ENCODE results near the gene PTPRC. TPM values are rescaled to one million over a fixed set of nuclear protein-coding genes. Genes with fewer than 3 reads are reported as not detected.

PTPRC gene
- total and polyA plus RNA-seq, 4 experiments from 2014 or later, result 915 to 1,019 (median 980) TPM

- Histone ChIP-seq H3K4me1 (ENCODE audit: insufficient read depth, low read length) (peaks cover 57% of the 10 kb centered on the region), H3K9me3 (ENCODE audit: control insufficient read depth in 1 of 2, low read length in 2 of 2) (no peaks in the 10 kb centered on the region), H3K4me3 (ENCODE audit: low read length in 2 of 2) (peak overlapping the region; percentile 61 to 72), H3K27me3 (ENCODE audit: insufficient read depth, low read length) (no peaks in the 10 kb centered on the region), H3K36me3 (ENCODE audit: insufficient read depth, low read length) (peaks cover 20% of the 10 kb centered on the region), H3K27ac (ENCODE audit: low read depth, low read length) (peak overlapping the region; percentile 83)
- ChIA-PET POLR2A (ENCODE audit: partially characterized antibody) (interaction anchor here (0.6 to 13.2 kb wide), 23 partner anchors 9 to 482 kb away, joined by 3 to 494 read pairs (median 11); no protein-coding TSS in a partner anchor), CTCF (ENCODE audit: partially characterized antibody) (interaction anchor here (0.7 to 8.9 kb wide), 7 partner anchors 19 to 62 kb away, joined by 3 to 93 read pairs (median 3); no protein-coding TSS in a partner anchor)
- Mint-ChIP-seq H3K4me1 (peaks cover 31 to 42% (median 32%) of the 10 kb centered on the region in 4 donors), H3K27ac (peak overlapping the region; percentile 79 to 98 (median 95)), H3K9me3 (no peaks in the 10 kb centered on the region), H3K27me3 (no peaks in the 10 kb centered on the region), H3K4me3 (peak overlapping the region; percentile 82 to 99 (median 94)), H3K36me3 (peaks cover 33 to 43% of the 10 kb centered on the region in 2 donors)
- intact Hi-C loops (cut with micrococcal nuclease), result no loop called here
- no peak for DNase-seq
Measured at GRCh38 chr1:198640174-198640573, 1.3 kb downstream of the PTPRC start.

GRCh38 chr1:198641501-198641900, 2.7 kb downstream of the PTPRC start:
- H3K4me1 Mint-ChIP-seq, result peaks cover 23 to 37% (median 25%) of the 10 kb centered on the region in 4 donors
- DNase-seq, result peak in 3 of 5 donors; percentile 60 to 66 (median 62)
- peak overlapping the region; percentile 82 to 97 (median 92) for H3K4me3 Mint-ChIP-seq
- Histone ChIP-seq H3K36me3 (ENCODE audit: insufficient read depth, low read length) (peaks cover 20% of the 10 kb centered on the region), H3K4me1 (ENCODE audit: insufficient read depth, low read length) (peaks cover 57% of the 10 kb centered on the region), H3K27me3 (ENCODE audit: insufficient read depth, low read length) (no peaks in the 10 kb centered on the region), H3K9me3 (ENCODE audit: control insufficient read depth in 1 of 2, low read length in 2 of 2) (no peaks in the 10 kb centered on the region), H3K27ac (ENCODE audit: low read depth, low read length) (peak overlapping the region; percentile 83), H3K4me3 (ENCODE audit: low read length in 2 of 2) (peak overlapping the region; percentile 61 to 72)
- intact Hi-C loops (cut with micrococcal nuclease), result no loop called here
- H3K27ac Mint-ChIP-seq, result peak overlapping the region; percentile 88 to 98 (median 94)
- H3K36me3 Mint-ChIP-seq, result peaks cover 36 to 46% of the 10 kb centered on the region in 2 donors
- no peaks in the 10 kb centered on the region for H3K27me3 Mint-ChIP-seq
- no peaks in the 10 kb centered on the region for H3K9me3 Mint-ChIP-seq
- ChIA-PET POLR2A (ENCODE audit: partially characterized antibody) (interaction anchor here (1.0 to 11.5 kb wide), 6 partner anchors 9 to 99 kb away, joined by 3 to 427 read pairs (median 18); no protein-coding TSS in a partner anchor), CTCF (ENCODE audit: partially characterized antibody) (interaction anchor here (0.9 kb wide), 1 partner anchor 21 kb away, joined by 5 read pairs; no protein-coding TSS in a partner anchor)

- DNase-seq, result no peak
- H3K27me3 Mint-ChIP-seq, result no peaks in the 10 kb centered on the region
- peaks cover 41 to 53% of the 10 kb centered on the region in 2 donors for H3K36me3 Mint-ChIP-seq
- H3K27ac Mint-ChIP-seq, result peak overlapping the region; percentile 88 to 98 (median 94)
- H3K9me3 Mint-ChIP-seq, result no peaks in the 10 kb centered on the region
- H3K27me3 ChIP-seq (ENCODE audit: insufficient read depth, low read length), result no peaks in the 10 kb centered on the region
- H3K4me1 Mint-ChIP-seq, result peaks cover 24 to 38% (median 25%) of the 10 kb centered on the region in 4 donors
- POLR2A ChIA-PET (ENCODE audit: partially characterized antibody), result interaction anchor here (1.0 to 11.5 kb wide), 7 partner anchors 9 to 100 kb away, joined by 3 to 427 read pairs (median 7); no protein-coding TSS in a partner anchor
- peak overlapping the region; percentile 61 to 72 for H3K4me3 ChIP-seq (ENCODE audit: low read length in 2 of 2)
- CTCF ChIA-PET (ENCODE audit: partially characterized antibody), result interaction anchor here (0.7 to 0.9 kb wide), 2 partner anchors 12 to 22 kb away, joined by 4 to 5 read pairs; no protein-coding TSS in a partner anchor
- H3K36me3 ChIP-seq (ENCODE audit: insufficient read depth, low read length), result peaks cover 20% of the 10 kb centered on the region
- H3K9me3 ChIP-seq (ENCODE audit: control insufficient read depth in 1 of 2, low read length in 2 of 2), result no peaks in the 10 kb centered on the region
- H3K4me3 Mint-ChIP-seq, result peak overlapping the region; percentile 82 to 97 (median 92)
- H3K4me1 ChIP-seq (ENCODE audit: insufficient read depth, low read length), result peaks cover 57% of the 10 kb centered on the region
- H3K27ac ChIP-seq (ENCODE audit: low read depth, low read length), result peak overlapping the region; percentile 83
- intact Hi-C loops (cut with micrococcal nuclease), result loop anchor here (1.0 kb wide), 1 partner anchor 28 kb away; no protein-coding TSS in a partner anchor
Measured at GRCh38 chr1:198641966-198642668, 3.3 kb downstream of the PTPRC start.

GRCh38 chr1:198642983-198643382, 4.1 kb downstream of the PTPRC start:
- Mint-ChIP-seq H3K4me1 (peaks cover 21 to 36% (median 23%) of the 10 kb centered on the region in 4 donors), H3K4me3 (peak overlapping the region; percentile 82 to 97 (median 92)), H3K9me3 (no peaks in the 10 kb centered on the region), H3K27me3 (no peaks in the 10 kb centered on the region), H3K27ac (peak overlapping the region; percentile 88 to 98 (median 94)), H3K36me3 (peaks cover 42 to 55% of the 10 kb centered on the region in 2 donors)
- peaks cover 20% of the 10 kb centered on the region for H3K36me3 ChIP-seq (ENCODE audit: insufficient read depth, low read length)
- H3K4me3 ChIP-seq (ENCODE audit: low read length in 2 of 2), result peak overlapping the region; percentile 61 to 72
- H3K9me3 ChIP-seq (ENCODE audit: control insufficient read depth in 1 of 2, low read length in 2 of 2), result no peaks in the 10 kb centered on the region
- POLR2A ChIA-PET (ENCODE audit: partially characterized antibody), result interaction anchor here (1.0 to 11.5 kb wide), 5 partner anchors 8 to 32 kb away, joined by 3 to 427 read pairs (median 30); no protein-coding TSS in a partner anchor
- no peak for DNase-seq
- intact Hi-C loops (cut with micrococcal nuclease), result loop anchor here (1.0 kb wide), 1 partner anchor 29 kb away; no protein-coding TSS in a partner anchor
- H3K27ac ChIP-seq (ENCODE audit: low read depth, low read length), result peak overlapping the region; percentile 83
- H3K4me1 ChIP-seq (ENCODE audit: insufficient read depth, low read length), result peaks cover 55% of the 10 kb centered on the region
- CTCF ChIA-PET (ENCODE audit: partially characterized antibody), result interaction anchor here (0.7 kb wide), 1 partner anchor 11 kb away, joined by 4 read pairs; no protein-coding TSS in a partner anchor
- H3K27me3 ChIP-seq (ENCODE audit: insufficient read depth, low read length), result no peaks in the 10 kb centered on the region

- H3K27ac ChIP-seq (ENCODE audit: low read depth, low read length), result peak overlapping the region; percentile 83
- no peak for DNase-seq
- intact Hi-C loops (cut with micrococcal nuclease), result loop anchor here (1.0 kb wide), 2 partner anchors 8 to 12 kb away; no protein-coding TSS in a partner anchor
- Mint-ChIP-seq H3K27me3 (no peaks in the 10 kb centered on the region), H3K9me3 (no peaks in the 10 kb centered on the region), H3K4me1 (peaks cover 27 to 44% (median 30%) of the 10 kb centered on the region in 4 donors), H3K27ac (peak overlapping the region; percentile 88 to 98 (median 94)), H3K4me3 (peak overlapping the region; percentile 82 to 97 (median 92)), H3K36me3 (peaks cover 42 to 63% of the 10 kb centered on the region in 2 donors)
- POLR2A ChIA-PET (ENCODE audit: partially characterized antibody), result interaction anchor here (2.5 to 11.5 kb wide), 4 partner anchors 12 to 32 kb away, joined by 7 to 427 read pairs (median 124); no protein-coding TSS in a partner anchor
- no peaks in the 10 kb centered on the region for H3K9me3 ChIP-seq (ENCODE audit: control insufficient read depth in 1 of 2, low read length in 2 of 2)
- peak overlapping the region; percentile 61 to 72 for H3K4me3 ChIP-seq (ENCODE audit: low read length in 2 of 2)
- peaks cover 57% of the 10 kb centered on the region for H3K4me1 ChIP-seq (ENCODE audit: insufficient read depth, low read length)
- H3K27me3 ChIP-seq (ENCODE audit: insufficient read depth, low read length), result no peaks in the 10 kb centered on the region
- CTCF ChIA-PET (ENCODE audit: partially characterized antibody), result interaction anchor here (3.7 kb wide), 1 partner anchor 23 kb away, joined by 21 read pairs; no protein-coding TSS in a partner anchor
- peaks cover 28% of the 10 kb centered on the region for H3K36me3 ChIP-seq (ENCODE audit: insufficient read depth, low read length)
Measured at GRCh38 chr1:198643808-198644207, 5.0 kb downstream of the PTPRC start.

- no peak for DNase-seq
- ChIA-PET POLR2A (ENCODE audit: partially characterized antibody) (interaction anchor here (0.7 to 11.5 kb wide), 6 partner anchors 10 to 64 kb away, joined by 3 to 427 read pairs (median 6); no protein-coding TSS in a partner anchor), CTCF (ENCODE audit: partially characterized antibody) (interaction anchor here (1.1 to 3.7 kb wide), 3 partner anchors 26 to 52 kb away, joined by 3 to 21 read pairs (median 3); no protein-coding TSS in a partner anchor)
- intact Hi-C loops (cut with micrococcal nuclease), result no loop called here
- H3K4me1 ChIP-seq (ENCODE audit: insufficient read depth, low read length), result peaks cover 87% of the 10 kb centered on the region
- Mint-ChIP-seq H3K4me3 (peak overlapping the region; percentile 78 to 97 (median 86)), H3K9me3 (no peaks in the 10 kb centered on the region), H3K27ac (peak overlapping the region; percentile 64 to 98 (median 84)), H3K4me1 (peaks cover 46 to 75% (median 56%) of the 10 kb centered on the region in 4 donors), H3K27me3 (no peaks in the 10 kb centered on the region), H3K36me3 (peaks cover 43 to 69% of the 10 kb centered on the region in 2 donors)
- H3K27ac ChIP-seq (ENCODE audit: low read depth, low read length), result peak overlapping the region; percentile 83
- peak overlapping the region; percentile 26 to 40 for H3K4me3 ChIP-seq (ENCODE audit: low read length in 2 of 2)
- peaks cover 27% of the 10 kb centered on the region for H3K36me3 ChIP-seq (ENCODE audit: insufficient read depth, low read length)
- no peaks in the 10 kb centered on the region for H3K9me3 ChIP-seq (ENCODE audit: control insufficient read depth in 1 of 2, low read length in 2 of 2)
- H3K27me3 ChIP-seq (ENCODE audit: insufficient read depth, low read length), result no peaks in the 10 kb centered on the region
Measured at GRCh38 chr1:198647055-198647454, 8.2 kb downstream of the PTPRC start.

Data from CD4-positive, alpha-beta memory T cell (primary cell).